Measurements from ENCODE around the gene ZNF341. TPM values are rescaled to one million over a fixed set of nuclear protein-coding genes. Genes with fewer than 3 reads are reported as not detected.
A peak's percentile ranks its signal among the peaks of the same experiment; 100 is the strongest.

ZNF341 gene
- total and polyA plus RNA-seq, 8 donors, result 3.4 to 5.2 (median 4.2) TPM

DNA sequence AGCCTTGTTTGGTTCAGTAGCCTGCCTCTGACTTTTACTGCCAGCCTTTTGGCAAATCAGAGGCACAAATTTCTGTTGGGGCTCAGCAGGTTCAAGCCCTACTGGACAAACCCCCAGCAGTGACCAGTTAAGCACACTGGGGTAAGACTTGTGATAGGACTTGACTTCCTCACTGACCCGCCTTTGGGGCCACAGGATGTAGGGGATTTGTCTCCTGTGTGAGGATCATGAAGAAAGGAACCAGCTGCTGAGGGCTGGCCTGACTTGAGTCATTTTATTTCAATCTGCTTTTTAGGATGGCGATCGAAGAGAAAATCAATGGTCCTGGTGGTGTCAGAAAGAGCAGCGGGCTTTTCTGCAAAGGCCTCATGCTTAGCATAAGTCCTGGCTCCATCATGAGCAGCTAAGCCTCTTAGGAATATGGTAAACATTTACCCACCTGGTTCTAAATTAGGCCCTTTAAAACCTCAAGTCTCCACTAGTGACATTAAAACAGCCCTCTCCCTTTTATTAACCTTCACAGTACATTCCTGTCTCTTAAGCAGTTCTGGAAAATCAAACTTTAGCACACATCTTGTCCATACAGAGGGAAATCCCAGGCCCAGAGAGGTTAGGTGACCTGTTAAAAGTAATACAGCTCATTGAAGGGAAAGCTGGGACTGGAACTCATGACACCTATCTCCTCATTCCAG lies 96.0 kb downstream of the ZNF341 start:
- Histone ChIP-seq H3K27ac (peak overlapping the region in 1 of 2 donors; percentile 2), H3K4me3 (no peak overlapping the region), H3K4me1 (peaks cover 45 to 88% of the 10 kb centered on the region in 2 donors), H3K36me3 (peaks cover 0 to 3% of the 10 kb centered on the region in 2 donors), H3K27me3 (no peaks in the 10 kb centered on the region), H3K9me3 (no peaks in the 10 kb centered on the region)
- DNase-seq (no peak), ATAC-seq (peak; percentile 72)
- TF ChIP-seq, protein P1, sequence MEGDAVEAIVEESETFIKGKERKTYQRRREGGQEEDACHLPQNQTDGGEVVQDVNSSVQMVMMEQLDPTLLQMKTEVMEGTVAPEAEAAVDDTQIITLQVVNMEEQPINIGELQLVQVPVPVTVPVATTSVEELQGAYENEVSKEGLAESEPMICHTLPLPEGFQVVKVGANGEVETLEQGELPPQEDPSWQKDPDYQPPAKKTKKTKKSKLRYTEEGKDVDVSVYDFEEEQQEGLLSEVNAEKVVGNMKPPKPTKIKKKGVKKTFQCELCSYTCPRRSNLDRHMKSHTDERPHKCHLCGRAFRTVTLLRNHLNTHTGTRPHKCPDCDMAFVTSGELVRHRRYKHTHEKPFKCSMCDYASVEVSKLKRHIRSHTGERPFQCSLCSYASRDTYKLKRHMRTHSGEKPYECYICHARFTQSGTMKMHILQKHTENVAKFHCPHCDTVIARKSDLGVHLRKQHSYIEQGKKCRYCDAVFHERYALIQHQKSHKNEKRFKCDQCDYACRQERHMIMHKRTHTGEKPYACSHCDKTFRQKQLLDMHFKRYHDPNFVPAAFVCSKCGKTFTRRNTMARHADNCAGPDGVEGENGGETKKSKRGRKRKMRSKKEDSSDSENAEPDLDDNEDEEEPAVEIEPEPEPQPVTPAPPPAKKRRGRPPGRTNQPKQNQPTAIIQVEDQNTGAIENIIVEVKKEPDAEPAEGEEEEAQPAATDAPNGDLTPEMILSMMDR (IDR thresholded peaks at IDR 0.05), result no peak
- intact Hi-C loops (cut with DNase I), result no loop called here

DNA sequence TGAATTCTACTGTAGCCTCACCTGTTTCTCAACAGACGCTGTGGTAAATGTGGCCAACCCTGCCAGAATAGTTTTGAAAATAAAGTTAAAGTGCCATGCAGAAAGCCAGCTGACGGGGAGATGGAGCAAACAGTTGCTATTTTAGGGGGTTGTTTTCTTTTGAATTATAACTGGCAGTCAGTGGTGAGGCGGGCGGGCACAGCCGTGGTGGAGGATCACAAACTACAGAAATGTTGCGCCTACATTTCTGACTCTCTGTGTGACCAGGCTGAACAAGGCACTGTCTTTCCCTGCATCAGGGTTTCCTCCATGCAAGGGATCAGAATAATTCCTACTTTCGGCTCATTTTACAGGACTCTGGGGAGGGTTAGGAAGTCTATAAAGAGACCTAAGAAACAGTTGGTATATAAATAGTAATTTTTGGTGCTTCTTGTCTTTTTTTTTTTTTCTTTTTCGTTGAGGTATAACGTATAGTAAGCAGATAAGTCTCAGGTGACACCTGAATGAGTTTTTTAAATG lies 96.6 kb downstream of the ZNF341 start:
- no peak overlapping the region for H3K4me3 ChIP-seq
- DNase-seq, result no peak
- ATAC-seq, result no peak
- H3K27ac ChIP-seq, result peak overlapping the region; percentile 26 to 50
- H3K36me3 ChIP-seq, result peaks cover 0 to 3% of the 10 kb centered on the region in 2 donors
- intact Hi-C loops (cut with DNase I), result no loop called here
- peaks cover 50 to 93% of the 10 kb centered on the region in 2 donors for H3K4me1 ChIP-seq
- no peaks in the 10 kb centered on the region for H3K9me3 ChIP-seq
- TF ChIP-seq, protein P1 (IDR thresholded peaks at IDR 0.05), result no peak
- no peaks in the 10 kb centered on the region for H3K27me3 ChIP-seq

- peak overlapping the region; percentile 48 to 50 for H3K27ac ChIP-seq
- H3K36me3 ChIP-seq, result no peaks in the 10 kb centered on the region
- DNase-seq, result no peak
- intact Hi-C loops (cut with DNase I), result no loop called here
- H3K27me3 ChIP-seq, result no peaks in the 10 kb centered on the region
- TF ChIP-seq, protein P1 (IDR thresholded peaks at IDR 0.05), result no peak
- H3K4me1 ChIP-seq, result peaks cover 51 to 97% of the 10 kb centered on the region in 2 donors
- no peaks in the 10 kb centered on the region for H3K9me3 ChIP-seq
- no peak overlapping the region for H3K4me3 ChIP-seq
- peak; percentile 5 for ATAC-seq
These were observed 97.3 kb downstream of the ZNF341 start for GRCh38 chr20:33828967-33829560.

DNA sequence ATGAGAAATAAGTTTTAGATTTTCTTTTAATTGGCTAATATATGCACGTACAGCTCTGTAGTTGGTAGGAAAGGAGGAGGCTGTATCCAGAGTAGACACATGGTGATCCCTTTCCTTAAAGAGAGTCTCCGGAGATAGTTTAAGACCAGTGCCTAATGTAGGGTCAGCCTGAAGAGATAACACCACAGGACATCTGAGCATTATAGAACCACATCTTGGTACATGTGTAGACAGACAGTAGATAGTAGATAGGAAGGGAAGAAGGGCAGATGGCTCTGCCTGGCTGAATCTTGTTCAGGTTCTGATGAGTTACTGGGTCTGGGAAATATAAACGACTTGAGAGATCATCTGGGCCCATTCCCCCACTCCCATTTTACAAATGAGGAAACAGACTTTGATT lies 97.8 kb downstream of the ZNF341 start:
- no peak overlapping the region for H3K4me3 ChIP-seq
- no peak for DNase-seq
- peak overlapping the region; percentile 39 to 48 for H3K27ac ChIP-seq
- TF ChIP-seq, protein P1 (IDR thresholded peaks at IDR 0.05), result no peak
- intact Hi-C loops (cut with DNase I), result no loop called here
- H3K27me3 ChIP-seq, result no peaks in the 10 kb centered on the region
- ATAC-seq, result no peak
- H3K4me1 ChIP-seq, result peaks cover 51 to 95% of the 10 kb centered on the region in 2 donors
- H3K9me3 ChIP-seq, result no peaks in the 10 kb centered on the region
- H3K36me3 ChIP-seq, result peaks cover 0 to under 1% of the 10 kb centered on the region in 2 donors

DNA sequence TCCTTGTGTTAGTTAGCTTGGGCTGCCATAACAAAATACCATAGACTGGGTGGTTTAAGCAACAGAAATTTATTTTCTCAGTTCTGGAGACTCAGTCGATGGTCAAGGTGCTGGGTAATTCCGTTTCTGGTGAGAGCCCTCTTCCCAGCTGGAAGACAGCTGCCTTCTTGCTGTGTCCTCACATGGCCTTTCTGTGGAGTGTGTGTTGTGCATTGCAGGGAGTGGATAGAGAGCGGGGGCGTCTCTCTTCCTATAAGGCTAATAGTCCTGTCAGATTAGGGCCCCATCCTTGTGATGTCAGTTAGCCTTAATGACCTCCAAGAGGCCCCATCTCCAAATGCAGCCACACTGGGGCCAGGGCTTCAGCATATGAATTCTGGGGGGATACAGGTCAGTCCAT lies 98.6 kb downstream of the ZNF341 start:
- intact Hi-C loops (cut with DNase I), result no loop called here

More for the DNA sequence above, 98.6 kb downstream of the ZNF341 start:
- H3K9me3 ChIP-seq, result no peaks in the 10 kb centered on the region
- no peak overlapping the region for H3K27ac ChIP-seq
- peaks cover 0 to 5% of the 10 kb centered on the region in 2 donors for H3K36me3 ChIP-seq
- no peak overlapping the region for H3K4me3 ChIP-seq
- TF ChIP-seq, protein P1 (IDR thresholded peaks at IDR 0.05), result no peak
- DNase-seq (no peak), ATAC-seq (no peak)
- peaks cover 51 to 92% of the 10 kb centered on the region in 2 donors for H3K4me1 ChIP-seq
- H3K27me3 ChIP-seq, result no peaks in the 10 kb centered on the region

Data from left lung (tissue), 10 donors.